Adrenal gland (tissue), 12 donors: Measurements from ENCODE around the gene LRP10. TPM values are rescaled to one million over a fixed set of nuclear protein-coding genes. Genes with fewer than 3 reads are reported as not detected.
"Not testable (repeated sequence)": the region's sequence is repeated elsewhere in the genome, so short reads cannot be mapped to it uniquely, and the experiment has no call there.

ENCODE experiments used
- DNase-seq, 7 donors: peaks; one replicate each; pipeline ENCODE4 v3.0.0-alpha.2; 2019 to 2020
- H3K27ac ChIP-seq, 5 donors: fragments of 200-600 bp; sonication (generic) in 4 of 5; 1 replicate in 3 of 5; 2 replicates in 2 of 5; pipeline versions ENCODE4 v1.5.1 to v1.8.0; 2016 to 2020; ENCODE audit warnings: mild to moderate bottlenecking in 1 of 5
- H3K27me3 ChIP-seq: fragments of 200-600 bp; 2 replicates; pipeline ENCODE4 v1.8.0; 2021
- H3K36me3 ChIP-seq, 2 donors: fragments of 200-600 bp; replicated peaks in 1 of 2; 1 replicate in 1 of 2; 2 replicates in 1 of 2; pipeline versions ENCODE4 v1.5.1 to v1.8.0; 2018 to 2022
- H3K4me1 ChIP-seq, 2 donors: fragments of 200-600 bp; replicated peaks in 1 of 2; 1 replicate in 1 of 2; 2 replicates in 1 of 2; pipeline versions ENCODE4 v1.5.1 to v1.8.0; 2018 to 2021
- H3K4me3 ChIP-seq, 4 donors: fragments of 200-600 bp; sonication (generic) in 3 of 4; one replicate each; pipeline ENCODE4 v1.5.1; 2016 to 2018
- H3K9me3 ChIP-seq, 3 donors: fragments of 200-600 bp; sonication (generic) in 1 of 3; replicated peaks in 1 of 3; 1 replicate in 2 of 3; 2 replicates in 1 of 3; pipeline versions ENCODE4 v1.5.1 to v1.8.0; 2016 to 2021
- POLR2A ChIP-seq, 2 donors: fragments of 450-650 bp; IDR thresholded peaks; one replicate each; pipeline ENCODE4 v1.6.1; 2017; ENCODE audit warnings: antibody characterized with exemption in 2 of 2, mild to moderate bottlenecking in 2 of 2, moderate library complexity in 1 of 2
- whole genome bisulfite sequencing, 4 donors: extraction: QIAGEN DNeasy Blood & Tissue Kit in 2 of 4; methylation state at CpG; one replicate each; pipeline versions ENCODE4 v1.1.5 to v1.1.7; 2013 to 2017; 5-methylcytosine and 5-hydroxymethylcytosine counted together
- intact Hi-C, 2 donors: fragments of 100-400 bp; cut with DNase I; formaldehyde crosslinking; loops; one replicate each; pipeline versions ENCODE4 v1.14.1 to v1.15.0; 2022 to 2023
- polyA plus RNA-seq, 3 donors: library from polyadenylated mRNA; stranded (reverse); fragments of 200-250 nt in 2 of 3; fragments of 350-450 nt in 1 of 3; fragmentation: Illumina TruSeq in 1 of 3; extraction: RNeasy Lipid Tissue Mini Kit (QIAGEN cat#74804) in 1 of 3; gene quantifications; one replicate each; pipeline ENCODE4 v1.2.3, GENCODE V29; 2013 to 2014
- total RNA-seq, 9 donors: library from RNA; depleted of rRNA in 4 of 9; stranded (reverse); fragments of >200 nt in 4 of 9; fragments of 120-200 nt in 1 of 9; fragmentation: NEBNext Ultra II Directional in 1 of 9; extraction: Animal tissue kit (Norgen Biotek cat#: 25700) in 1 of 9; gene quantifications; one replicate each; pipeline versions ENCODE4 v1.1.0 to v1.2.4, GENCODE V29; 2013 to 2023
- TF ChIP-seq, protein P1 (sequence below), 6 experiments: fragments of 450-650 bp in 4 of 6; fragments of 200-600 bp in 2 of 6; sonication (generic) in 1 of 6; IDR thresholded peaks; 1 replicate in 5 of 6; 2 replicates in 1 of 6; pipeline versions ENCODE4 v1.5.1 to v1.8.0; 2016 to 2021; ENCODE audit warnings: antibody characterized with exemption in 6 of 6, mild to moderate bottlenecking in 2 of 6, moderate library complexity in 1 of 6
- donor health status: healthy with polysubstance abuse.
- donor health status: Bipolar disorder and iron deficiency.
- donor health status: DM: yes; HTN: yes; CAD: no.
- donor health status: DM: no; HTN: no; CAD: no.
- donor health status: DM: no; HTN: no; CAD: no.
- donor health status: DM: yes; HTN: yes; CAD: no.

The LRP10 gene
- total and polyA plus RNA-seq, 12 donors: 13.1 to 207 (median 83.2) TPM

DNA sequence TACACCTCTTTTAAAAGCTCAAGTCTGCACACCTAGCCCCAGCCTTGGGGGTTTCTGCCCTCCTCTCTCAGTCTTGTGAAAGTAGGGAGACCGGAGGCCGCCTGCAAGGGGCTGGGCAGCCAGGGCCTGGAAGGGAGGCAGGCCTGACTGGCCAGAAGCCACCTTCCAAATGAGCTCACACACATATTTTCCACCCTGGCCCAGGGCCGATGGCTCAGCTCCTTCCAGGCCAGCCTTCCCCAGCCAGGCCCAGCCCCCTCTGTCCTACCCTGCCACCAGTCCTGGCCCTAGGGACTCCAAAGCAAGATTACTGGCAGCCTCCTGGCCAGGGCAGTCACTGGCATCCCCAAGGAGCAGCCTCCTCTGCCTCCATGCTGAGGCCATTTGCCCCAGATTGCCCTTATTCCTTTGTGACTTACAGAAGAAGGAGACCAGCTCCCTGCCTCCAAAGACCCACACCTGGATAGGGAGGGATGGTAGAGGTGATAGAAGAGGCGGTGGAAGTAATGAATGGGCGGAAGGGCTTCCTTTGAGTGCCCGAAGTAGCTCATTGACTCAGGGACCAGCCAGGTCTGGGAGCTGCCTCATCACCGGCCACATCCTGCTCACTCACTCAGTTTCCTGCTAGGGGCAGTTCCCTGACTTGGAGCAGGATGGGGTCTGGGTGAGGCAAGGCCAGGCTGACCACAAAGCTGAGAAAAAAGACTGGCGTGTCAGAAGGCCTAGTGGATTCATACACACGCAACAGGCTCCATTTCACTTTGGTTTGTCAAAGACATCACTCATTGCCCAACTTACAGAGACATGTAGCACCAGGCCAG lies 20.4 kb upstream of the LRP10 start:
- Histone ChIP-seq H3K27me3 (no peaks in the 10 kb centered on the region), H3K36me3 (peaks cover 0 to 7% of the 10 kb centered on the region in 2 donors), H3K4me3 (no peak overlapping the region), H3K4me1 (peaks cover 5 to 54% of the 10 kb centered on the region in 2 donors), H3K9me3 (no peaks in the 10 kb centered on the region), H3K27ac (peak overlapping the region; percentile 31 to 84 (median 33))
- no peak for TF ChIP-seq POLR2A (IDR thresholded peaks at IDR 0.05)
- TF ChIP-seq, protein P1, sequence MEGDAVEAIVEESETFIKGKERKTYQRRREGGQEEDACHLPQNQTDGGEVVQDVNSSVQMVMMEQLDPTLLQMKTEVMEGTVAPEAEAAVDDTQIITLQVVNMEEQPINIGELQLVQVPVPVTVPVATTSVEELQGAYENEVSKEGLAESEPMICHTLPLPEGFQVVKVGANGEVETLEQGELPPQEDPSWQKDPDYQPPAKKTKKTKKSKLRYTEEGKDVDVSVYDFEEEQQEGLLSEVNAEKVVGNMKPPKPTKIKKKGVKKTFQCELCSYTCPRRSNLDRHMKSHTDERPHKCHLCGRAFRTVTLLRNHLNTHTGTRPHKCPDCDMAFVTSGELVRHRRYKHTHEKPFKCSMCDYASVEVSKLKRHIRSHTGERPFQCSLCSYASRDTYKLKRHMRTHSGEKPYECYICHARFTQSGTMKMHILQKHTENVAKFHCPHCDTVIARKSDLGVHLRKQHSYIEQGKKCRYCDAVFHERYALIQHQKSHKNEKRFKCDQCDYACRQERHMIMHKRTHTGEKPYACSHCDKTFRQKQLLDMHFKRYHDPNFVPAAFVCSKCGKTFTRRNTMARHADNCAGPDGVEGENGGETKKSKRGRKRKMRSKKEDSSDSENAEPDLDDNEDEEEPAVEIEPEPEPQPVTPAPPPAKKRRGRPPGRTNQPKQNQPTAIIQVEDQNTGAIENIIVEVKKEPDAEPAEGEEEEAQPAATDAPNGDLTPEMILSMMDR (IDR thresholded peaks at IDR 0.05): no peak
- intact Hi-C loops: loop anchor here in 1 of 2 donors (5.0 to 10.0 kb wide), 2 partner anchors 76 to 299 kb away; no protein-coding TSS in a partner anchor
- DNase-seq: peak; percentile 82 to 95 (median 93)
- 48 to 71% (median 61%) methylated on average over 5 to 9 of the region's 9 CpGs for WGBS, 4 donors

DNA sequence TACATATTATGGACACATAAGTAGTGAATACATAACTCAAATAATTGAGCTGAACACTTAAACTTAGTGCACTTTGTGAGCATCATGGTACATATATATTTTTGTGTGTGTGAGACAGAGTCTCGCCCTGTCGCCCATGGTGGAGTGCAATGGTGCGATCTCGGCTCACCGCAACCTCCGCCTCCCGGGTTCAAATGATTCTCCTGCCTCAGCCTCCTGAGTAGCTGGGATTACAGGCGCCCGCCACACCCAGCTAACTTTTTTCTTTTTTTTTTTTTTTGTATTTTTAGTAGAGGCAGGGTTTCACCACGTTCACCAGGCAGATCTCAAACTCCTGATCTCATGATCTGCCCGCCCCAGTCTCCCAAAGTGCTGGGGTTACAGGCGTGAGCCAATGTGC lies 19.4 kb upstream of the LRP10 start:
- peak overlapping the region in 1 of 5 donors; percentile 76 for H3K27ac ChIP-seq
- 79 to 82% (median 81%) methylated on average over 8 to 12 of the region's 12 CpGs for WGBS, 4 donors
- not testable (repeated sequence) for H3K4me3 ChIP-seq, H3K9me3 ChIP-seq, DNase-seq, H3K36me3 ChIP-seq, H3K27me3 ChIP-seq
- peaks cover 5 to 45% of the 10 kb centered on the region in 2 donors for H3K4me1 ChIP-seq
- intact Hi-C loops: loop anchor here (2.0 to 10.0 kb wide), 3 partner anchors 25 to 300 kb away; no protein-coding TSS in a partner anchor

DNA sequence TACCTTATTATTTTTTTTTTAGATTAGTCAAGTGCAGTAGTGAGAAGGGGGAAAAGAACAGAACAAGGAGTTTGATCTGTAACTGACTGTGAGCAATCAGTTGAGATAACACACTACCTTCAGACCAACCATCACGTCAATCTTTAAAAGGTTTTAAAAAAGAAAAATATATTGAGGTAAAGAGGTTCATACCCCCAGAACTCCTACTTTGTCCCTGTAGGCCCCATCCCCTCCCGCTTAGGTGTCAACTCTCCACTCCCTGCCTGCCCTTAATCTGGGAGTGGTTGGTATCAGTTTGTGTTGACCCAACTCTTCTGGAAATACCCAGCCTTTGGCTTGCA lies 19.0 kb upstream of the LRP10 start:
- DNase-seq: no peak
- Histone ChIP-seq H3K9me3 (no peaks in the 10 kb centered on the region), H3K27me3 (no peaks in the 10 kb centered on the region), H3K36me3 (no peaks in the 10 kb centered on the region), H3K4me3 (no peak overlapping the region), H3K27ac (no peak overlapping the region), H3K4me1 (peaks cover 5 to 44% of the 10 kb centered on the region in 2 donors)
- 63 to 74% (median 67%) methylated on average over 2 of the region's 2 CpGs for whole genome bisulfite sequencing, 4 donors
- TF ChIP-seq, protein P1 (IDR thresholded peaks at IDR 0.05): no peak
- TF ChIP-seq POLR2A (IDR thresholded peaks at IDR 0.05): no peak
- intact Hi-C loops: loop anchor here (2.0 to 10.0 kb wide), 3 partner anchors 26 to 300 kb away; no protein-coding TSS in a partner anchor

DNA sequence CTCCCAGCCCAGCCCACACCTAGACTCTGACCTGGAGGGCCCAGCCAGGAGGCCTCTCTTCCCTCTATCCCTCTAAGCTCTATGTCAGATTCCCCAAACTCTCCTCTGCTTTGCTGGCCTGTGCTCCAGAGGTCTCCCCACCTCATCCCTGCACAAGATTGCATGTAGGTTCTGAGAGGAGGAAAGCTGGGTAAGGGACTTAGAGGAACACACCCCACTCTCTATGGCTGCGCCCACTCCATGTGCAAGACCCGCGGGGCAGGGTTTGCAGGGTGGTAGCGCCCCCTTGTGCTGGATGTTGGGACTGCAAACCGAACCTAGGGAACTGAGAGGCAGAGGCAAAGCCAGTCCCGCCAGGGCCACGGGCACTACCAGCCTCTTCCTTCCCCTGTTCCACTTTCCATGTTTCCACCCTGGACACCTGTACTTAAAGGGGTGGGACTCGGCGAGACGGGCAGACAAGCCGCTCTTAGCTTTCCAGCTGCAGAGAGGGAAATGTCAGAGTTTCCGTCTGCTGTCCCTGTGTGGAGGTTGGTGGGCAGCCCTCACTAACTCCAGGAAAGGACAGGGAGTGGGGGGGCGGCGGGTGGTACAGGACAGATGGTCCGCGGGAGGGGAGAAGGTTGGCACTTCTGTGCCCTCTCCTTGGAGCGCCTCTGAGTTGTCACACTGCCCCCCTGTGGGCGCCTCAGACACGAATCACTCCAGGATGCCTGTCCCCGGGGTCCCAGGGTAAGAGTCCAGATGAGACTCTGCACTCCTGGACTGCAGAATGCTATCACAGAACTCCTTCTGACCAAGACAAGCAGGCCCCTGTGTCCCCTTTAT lies 18.4 kb upstream of the LRP10 start:
- intact Hi-C loops: loop anchor here (2.0 to 10.0 kb wide), 3 partner anchors 26 to 301 kb away; no protein-coding TSS in a partner anchor
- TF ChIP-seq POLR2A (IDR thresholded peaks at IDR 0.05): no peak
- TF ChIP-seq, protein P1 (IDR thresholded peaks at IDR 0.05): peak; percentile 89 to 99 (median 94)
- no peaks in the 10 kb centered on the region for H3K27me3 ChIP-seq
- DNase-seq: peak; percentile 81 to 95 (median 89)
- H3K4me1 ChIP-seq: peaks cover 5 to 38% of the 10 kb centered on the region in 2 donors
- H3K27ac ChIP-seq: peak overlapping the region in 1 of 5 donors; percentile 10
- peak overlapping the region in 2 of 4 donors; percentile 35 to 47 for H3K4me3 ChIP-seq
- 0 to 2% (median 1%) methylated on average over 11 to 20 of the region's 20 CpGs for WGBS, 4 donors
- H3K9me3 ChIP-seq: no peaks in the 10 kb centered on the region
- no peaks in the 10 kb centered on the region for H3K36me3 ChIP-seq

DNA sequence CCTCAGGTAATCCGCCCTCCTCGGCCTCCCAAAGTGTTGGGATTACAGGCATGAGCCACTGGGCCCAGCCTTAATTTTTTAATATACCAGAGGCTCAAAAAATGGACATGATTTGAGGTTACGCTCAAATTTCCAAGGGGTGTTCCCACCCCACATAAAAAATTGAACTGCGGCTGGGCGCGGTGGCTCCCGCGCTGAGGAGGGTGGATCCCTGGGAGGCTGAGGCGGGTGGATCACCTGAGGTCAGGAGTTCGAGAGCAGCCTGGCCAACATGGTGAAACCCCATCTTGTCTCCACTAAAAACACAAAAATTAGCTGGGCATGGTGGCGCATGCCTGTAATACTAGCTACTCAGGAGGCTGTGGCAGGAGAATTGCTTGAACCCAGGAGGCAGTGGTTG lies 17.2 kb upstream of the LRP10 start:
- WGBS, 4 donors: 92 to 98% (median 93%) methylated on average over 6 to 11 of the region's 11 CpGs
- intact Hi-C loops: loop anchor here in 1 of 2 donors (5.0 to 10.0 kb wide), 2 partner anchors 79 to 302 kb away; no protein-coding TSS in a partner anchor
- H3K4me3 ChIP-seq, H3K27ac ChIP-seq, H3K36me3 ChIP-seq, DNase-seq, H3K9me3 ChIP-seq, H3K27me3 ChIP-seq: not testable (repeated sequence)
- H3K4me1 ChIP-seq: peaks cover 5 to 33% of the 10 kb centered on the region in 2 donors
